HS-5 (cell line): ENCODE data around the gene FAM107B.

ENCODE experiments used
- DNase-seq: peaks from one replicate; pipeline ENCODE4 v3.0.0-alpha.2; 2012; ENCODE audit warnings: low read depth

FAM107B gene

DNA sequence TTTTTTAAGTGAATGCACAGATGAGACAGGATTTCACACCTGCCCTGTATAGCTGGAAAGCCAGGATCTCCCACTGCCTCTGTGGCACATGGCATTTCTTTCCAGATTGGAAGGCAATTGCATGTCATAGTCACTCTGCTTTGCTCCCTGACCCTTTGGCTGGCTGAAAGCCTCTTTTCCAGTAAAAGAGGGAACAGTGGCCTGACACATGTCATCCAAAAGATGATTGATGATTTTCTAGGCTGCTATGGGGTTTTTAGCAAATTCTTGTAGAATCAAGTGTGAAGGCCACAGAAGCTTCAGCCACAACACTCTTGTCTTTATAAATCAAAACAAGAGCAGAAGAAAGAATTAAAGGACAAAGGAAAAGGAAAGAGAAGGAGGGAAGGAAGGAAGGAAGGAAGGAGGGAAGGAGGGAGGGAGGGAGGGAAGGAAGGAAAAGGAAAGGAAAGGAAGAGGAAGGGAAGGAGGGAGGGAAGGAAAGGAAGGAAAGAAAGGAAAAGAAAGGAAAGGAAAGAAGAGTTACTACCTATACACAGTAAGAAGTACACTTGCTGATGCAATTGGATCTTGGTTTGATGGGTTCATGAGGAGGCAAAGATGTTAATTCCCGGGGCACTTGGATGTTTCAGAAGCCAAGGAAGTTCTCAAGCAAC lies 285.0 kb downstream of the FAM107B start:
- DNase-seq = no peak

DNA sequence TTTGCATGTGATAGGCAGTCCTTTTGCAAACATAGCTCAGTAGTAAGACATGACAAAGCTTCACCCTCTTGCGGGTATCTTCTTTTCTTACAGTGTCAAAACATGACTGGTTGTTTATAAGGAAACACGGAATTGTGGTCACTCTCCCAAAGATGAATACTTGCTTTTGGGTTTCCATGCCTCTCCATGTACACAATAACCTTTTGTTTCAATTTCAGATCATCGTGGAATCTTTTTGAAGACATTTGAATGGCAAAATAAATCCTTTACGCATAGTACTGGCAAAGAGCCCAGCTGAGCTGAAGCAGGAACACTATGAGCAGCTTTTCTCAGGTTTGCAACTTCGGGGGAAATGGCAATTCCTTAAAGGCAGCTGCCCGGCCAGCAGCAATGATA lies 287.2 kb downstream of the FAM107B start:
- DNase-seq = no peak

DNA sequence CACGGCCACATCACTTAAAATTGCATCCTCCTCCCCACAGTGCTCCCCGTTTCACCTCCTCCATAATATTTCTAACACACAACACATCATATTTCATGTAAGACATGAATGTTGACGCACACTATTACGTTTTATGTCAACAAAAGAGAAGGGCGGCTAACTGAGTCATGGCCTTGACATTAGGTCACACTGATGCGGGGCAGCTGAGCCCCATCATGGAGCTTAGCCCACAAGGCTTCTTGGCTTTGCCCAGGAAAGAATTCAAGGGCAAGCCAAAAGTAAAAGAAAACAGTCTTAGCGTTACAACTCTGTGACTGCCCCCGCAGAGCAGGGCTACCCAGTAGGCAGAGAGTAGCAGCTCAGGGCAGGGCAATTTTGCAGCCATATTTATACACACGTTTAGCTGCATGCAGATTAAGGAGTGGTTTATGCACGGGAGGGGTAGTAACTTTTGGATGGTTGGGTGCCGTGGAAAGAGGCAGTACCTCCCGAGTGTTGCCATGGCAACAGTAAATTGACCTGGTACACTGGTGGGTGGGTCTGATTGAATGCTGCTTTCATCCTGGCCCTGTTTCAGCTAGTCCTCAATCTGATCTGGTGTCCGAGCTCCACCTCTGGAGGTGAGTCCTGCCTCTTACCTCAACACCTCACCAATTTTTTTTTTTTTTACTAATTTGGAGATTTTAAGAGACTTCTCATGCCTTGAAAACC lies 287.8 kb downstream of the FAM107B start:
- DNase-seq = no peak

DNA sequence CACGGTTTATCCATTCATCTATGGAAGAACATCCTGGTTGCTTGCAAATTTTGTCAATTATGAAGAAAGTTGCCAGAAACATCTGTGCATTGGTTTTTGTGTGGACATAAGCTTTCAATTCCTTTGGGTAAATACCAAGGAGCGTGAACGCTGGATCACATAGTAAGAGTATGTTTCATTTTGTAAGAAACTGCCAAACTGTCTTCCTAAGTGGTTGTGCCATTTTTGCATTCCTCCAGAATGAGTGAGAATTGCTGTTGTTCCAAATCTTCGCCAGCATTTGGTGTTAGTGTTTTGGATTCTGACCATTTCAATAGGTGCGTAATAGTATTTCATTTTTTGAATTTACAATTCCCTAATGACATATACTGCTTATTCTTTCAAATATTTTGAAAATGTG lies 288.7 kb downstream of the FAM107B start:
- no peak for DNase-seq

DNA sequence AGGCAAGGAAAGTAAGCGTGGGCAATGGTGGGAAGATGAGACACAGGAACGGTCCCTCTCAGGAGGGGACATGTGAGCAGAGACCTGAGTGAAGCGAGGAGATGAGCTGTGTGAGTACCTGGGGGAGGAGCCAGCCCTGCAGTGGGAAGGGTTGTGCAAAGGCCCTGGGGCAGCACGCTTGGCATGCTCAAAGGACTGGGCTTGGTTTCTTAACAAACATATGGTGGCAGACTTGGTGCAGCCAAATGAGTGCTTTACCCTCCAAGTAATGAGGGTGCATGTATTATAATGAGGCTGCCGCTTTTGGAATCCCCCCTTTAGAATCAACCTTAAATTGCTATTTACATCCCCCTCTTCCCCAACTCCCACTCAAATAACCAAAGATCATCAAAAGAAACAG lies 291.3 kb downstream of the FAM107B start:
- DNase-seq = no peak

DNA sequence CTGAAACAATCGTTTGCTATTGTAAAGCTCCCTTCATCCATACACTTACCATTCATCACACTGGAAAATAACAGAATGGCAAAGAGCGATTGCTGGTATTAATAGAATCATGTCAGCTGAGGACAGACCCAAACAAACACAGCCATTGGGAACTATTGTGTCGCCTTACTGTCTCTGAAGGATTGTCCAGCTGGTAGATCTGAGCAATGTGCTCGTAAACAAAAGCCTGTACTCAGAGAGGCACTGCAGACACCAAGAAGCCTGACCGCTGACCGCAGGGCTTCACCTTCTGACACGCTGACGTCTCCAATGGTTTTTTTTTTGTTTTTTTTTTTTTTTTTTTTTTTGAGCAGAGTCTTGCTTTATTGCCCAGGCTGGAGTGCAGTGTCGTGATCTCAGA lies 292.9 kb downstream of the FAM107B start:
- no peak for DNase-seq

DNA sequence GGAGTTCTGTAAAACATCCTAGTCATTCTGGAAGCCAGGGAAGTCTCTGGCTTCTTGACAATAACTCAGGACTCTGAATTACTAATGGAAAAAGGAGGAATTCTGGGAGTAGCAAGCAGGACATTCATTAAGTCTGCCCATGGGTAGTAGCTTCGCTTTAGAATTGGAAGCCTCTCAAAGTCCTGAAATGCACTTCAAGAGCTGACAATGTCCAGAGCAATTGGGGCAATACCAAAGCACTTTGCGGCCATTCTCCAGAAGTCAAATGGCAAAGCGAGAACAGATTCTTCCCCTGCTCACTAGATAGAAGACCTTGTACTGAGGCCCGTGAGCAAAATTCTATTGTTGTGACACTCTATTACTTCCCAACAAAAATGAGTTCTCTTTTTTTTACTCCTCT lies 293.7 kb downstream of the FAM107B start:
- no peak for DNase-seq

DNA sequence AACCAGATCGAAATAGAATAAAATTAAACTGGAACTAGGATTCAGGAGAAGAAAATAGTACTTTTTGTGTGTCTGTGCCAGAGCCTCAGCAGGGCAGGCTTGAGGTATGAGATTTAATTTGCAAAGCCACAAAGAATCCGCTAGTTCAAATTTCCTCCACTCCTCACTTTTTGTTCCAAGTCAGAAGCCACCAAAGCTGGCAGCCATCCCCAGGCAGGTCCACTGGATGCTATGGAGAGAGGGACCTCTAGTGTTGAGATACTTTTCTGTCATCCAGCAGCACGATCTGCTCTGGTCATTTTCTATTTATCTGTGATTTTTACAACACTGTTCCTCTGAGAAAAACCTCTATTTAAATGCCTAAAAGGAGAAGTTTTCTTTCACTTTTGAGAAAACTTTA lies 296.1 kb downstream of the FAM107B start:
- DNase-seq = no peak

DNA sequence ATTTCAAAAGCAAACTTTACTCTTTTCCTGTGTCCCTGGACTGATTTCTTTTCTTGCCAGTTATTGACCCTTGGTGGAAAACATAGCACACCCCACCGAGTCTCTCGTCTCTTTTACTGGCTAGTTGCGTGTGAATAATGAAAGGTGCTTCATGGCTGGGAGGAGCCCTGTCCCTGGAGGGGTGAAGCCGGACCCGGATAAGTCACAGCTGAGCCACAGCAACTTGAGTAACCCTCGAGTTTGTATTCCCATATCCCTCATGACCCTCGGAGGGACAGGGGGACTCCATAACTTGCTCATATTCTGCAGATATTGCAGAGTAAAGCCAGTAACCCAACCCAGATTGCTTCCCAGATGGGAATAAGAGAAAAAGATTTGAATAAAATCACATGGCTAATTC lies 296.5 kb downstream of the FAM107B start:
- no peak for DNase-seq

DNA sequence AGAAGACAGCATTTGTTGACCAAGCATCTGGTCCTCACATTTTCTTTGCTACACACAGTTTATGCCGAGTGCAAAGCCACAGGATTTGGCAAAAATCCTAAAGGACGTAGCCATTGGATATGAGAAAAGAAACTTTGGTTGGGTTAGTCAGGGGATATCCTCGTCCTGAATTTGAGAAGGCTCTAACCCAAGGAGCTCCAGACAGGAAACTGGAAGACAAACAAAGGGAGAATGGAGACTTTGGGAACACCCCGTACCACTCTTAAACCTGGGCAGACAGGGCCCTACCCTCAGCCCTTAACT lies 297.3 kb downstream of the FAM107B start:
- DNase-seq = no peak

DNA sequence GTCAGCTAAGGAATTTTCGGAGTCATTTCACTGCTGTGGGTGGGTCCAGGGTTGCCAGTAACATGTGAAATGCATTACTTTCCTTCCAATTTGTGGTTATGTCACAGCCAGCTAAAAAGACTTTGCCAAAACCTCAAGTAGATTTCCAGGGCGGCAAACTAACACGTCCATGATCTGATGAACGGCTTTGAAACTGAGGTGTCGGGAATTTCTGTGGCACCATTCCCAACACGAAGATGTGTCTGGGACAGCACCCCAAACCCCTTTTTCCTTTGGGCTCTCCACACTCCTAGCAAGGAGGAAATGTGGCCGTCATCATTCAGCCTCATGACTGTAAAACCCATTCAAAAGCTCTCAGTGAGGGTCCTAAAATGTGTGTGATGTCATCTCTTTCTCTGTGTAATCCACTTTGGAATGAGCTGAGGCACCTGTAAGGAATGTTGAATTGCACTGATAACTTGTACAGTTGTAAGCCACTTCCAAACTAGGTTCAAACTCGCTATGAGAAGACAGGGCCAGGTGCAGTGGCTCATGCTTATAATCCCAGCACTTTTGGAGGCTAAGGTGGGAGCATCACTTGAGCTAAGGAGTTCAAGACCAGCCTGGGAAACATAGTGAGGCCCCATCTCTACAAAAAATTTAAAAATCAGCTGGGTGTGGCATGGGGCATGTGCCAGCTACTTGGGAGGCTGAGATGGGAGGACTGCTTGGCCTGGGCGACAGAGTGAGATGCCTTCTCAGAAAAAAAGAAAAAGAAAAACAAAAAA lies 297.9 kb downstream of the FAM107B start:
- DNase-seq = peak; percentile 78

DNA sequence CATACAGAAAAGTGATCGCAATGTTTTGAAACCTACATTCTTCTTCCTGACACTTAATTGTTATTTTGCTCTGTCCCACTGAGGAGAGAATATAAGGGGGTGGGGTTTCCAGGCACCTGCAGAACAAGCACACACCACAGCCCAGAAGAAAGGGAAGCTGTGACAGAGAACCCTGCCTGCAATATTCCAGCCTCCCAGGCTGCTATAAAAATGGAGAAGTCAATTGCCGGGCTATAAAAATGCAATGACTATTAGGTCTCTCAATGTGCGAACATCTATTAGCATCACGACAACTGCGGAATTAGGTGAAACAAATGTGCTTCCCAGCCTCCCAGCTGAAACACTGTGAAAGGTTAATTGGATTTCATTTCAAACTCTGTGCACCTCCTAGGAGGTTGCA lies 298.7 kb downstream of the FAM107B start:
- DNase-seq = no peak

DNA sequence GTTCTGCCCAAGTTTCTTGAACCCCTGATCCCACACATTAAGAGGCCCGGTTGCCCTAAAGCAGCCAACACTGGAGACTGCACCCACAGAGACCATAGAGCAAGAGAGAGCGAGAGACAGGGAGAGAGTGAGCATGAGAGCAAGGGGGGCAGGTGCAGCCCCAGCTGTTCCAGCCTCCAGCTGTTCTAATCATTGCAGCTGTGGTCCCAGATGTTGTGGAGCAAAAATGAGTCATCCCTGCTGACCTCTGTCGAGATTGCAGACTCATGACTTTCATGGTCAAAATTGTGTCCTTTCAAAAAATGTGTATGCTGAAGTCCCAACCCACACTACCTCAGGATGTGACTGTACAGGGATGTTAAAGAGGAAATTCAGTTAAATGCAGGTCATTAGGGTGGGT lies 300.0 kb downstream of the FAM107B start:
- DNase-seq = no peak

DNA sequence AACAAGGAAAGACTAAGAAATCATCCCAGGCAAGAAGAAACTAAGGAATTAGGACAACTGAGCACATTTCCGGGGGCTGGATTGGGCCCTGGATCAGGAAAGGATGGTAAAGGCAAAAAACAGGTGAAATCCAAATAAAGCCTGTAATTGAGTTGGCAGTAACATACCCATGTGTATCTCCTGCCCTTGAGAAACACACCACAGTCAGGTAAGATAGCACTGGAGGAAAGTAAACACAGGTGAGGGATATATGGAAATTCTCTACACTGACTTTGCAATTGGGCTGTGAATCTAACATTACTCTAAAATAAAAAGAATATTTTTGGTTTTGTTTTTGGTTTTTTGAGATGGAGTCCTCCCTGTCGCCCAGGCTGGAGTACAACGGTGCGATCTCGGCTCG lies 303.8 kb downstream of the FAM107B start:
- no peak for DNase-seq

DNA sequence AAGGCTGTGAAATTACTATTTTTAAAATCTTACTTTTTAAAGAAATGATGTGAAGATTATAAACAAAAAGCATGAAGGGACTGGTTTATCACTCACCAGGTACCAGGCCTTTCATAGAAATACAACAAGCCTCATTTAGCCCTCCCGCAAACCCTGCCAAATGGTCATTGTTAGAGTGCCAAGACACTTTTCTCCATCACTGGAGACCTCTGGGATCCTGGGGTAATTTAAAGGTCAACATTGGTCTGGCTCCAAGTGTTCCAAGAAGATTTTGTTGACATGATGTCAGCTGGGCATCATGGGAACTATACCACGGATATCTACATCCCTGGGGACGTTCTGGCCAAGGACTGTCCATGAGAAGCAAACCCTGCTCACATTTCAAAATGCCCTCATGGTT lies 306.0 kb downstream of the FAM107B start:
- DNase-seq = no peak
